Activated B cell treated with CpG ODN at 0.5 μM for 24 hours (primary cell): ENCODE measurements around the gene TK2. TPM values are rescaled to one million over a fixed set of nuclear protein-coding genes. Genes with fewer than 3 reads are reported as not detected.

ENCODE experiments used
- ATAC-seq: fragments of 200-7000 bp; cut with Tn5 transposase; one replicate; pipeline ENCODE4 v1.10.0; 2021; ENCODE audit warnings: low read depth, mild to moderate bottlenecking, moderate library complexity
- CTCF ChIA-PET: fragments of 350-600 bp; sonication (Branson Sonifier 250); formaldehyde crosslinking; loops from one replicate; lab custom pipeline; 2021; ENCODE audit warnings: antibody characterized with exemption; lab: Charles Lee
- POLR2A ChIA-PET: fragments of 350-600 bp; sonication (Branson Sonifier 250); formaldehyde crosslinking; loops from one replicate; lab custom pipeline; 2021; ENCODE audit warnings: antibody characterized with exemption; lab: Charles Lee
- DNase-seq: peaks from one replicate; pipeline ENCODE4 v3.0.0; 2022
- H3K27ac Mint-ChIP-seq: one replicate; pipeline ENCODE4 v1.8.0; 2020; ENCODE audit warnings: mixed read lengths
- H3K27me3 Mint-ChIP-seq: one replicate; pipeline ENCODE4 v1.8.0; 2021; ENCODE audit warnings: mixed read lengths
- H3K36me3 Mint-ChIP-seq: one replicate; pipeline ENCODE4 v1.8.0; 2021; ENCODE audit warnings: low read depth, mixed read lengths
- H3K4me1 Mint-ChIP-seq: one replicate; pipeline ENCODE4 v1.8.0; 2021; ENCODE audit warnings: mixed read lengths
- H3K4me3 Mint-ChIP-seq: one replicate; pipeline ENCODE4 v1.8.0; 2020; ENCODE audit warnings: mild to moderate bottlenecking, mixed read lengths
- H3K9me3 Mint-ChIP-seq: one replicate; pipeline ENCODE4 v1.8.0; 2020; ENCODE audit warnings: mixed read lengths
- CTCF ChIP-seq: fragments of 200-600 bp; IDR thresholded peaks from one replicate; pipeline ENCODE4 v1.8.0; 2022; ENCODE audit warnings: antibody characterized with exemption, mild to moderate bottlenecking
- intact Hi-C: fragments of 100-400 bp; cut with micrococcal nuclease; formaldehyde crosslinking; loops from one replicate; pipeline ENCODE4 v1.15.1; 2024
- total RNA-seq: library from RNA; stranded (reverse); gene quantifications from 2 replicates; pipeline ENCODE4 v1.2.3, GENCODE V29; 2022

TK2 gene
- total RNA-seq, 1 donor from 2014 or later = 4.8 TPM

GRCh38 chr16:66486199-66486772 lies 63.6 kb downstream of the TK2 start:
- Mint-ChIP-seq H3K4me1 (peaks cover 18% of the 10 kb centered on the region), H3K36me3 (no peaks in the 10 kb centered on the region), H3K27me3 (no peaks in the 10 kb centered on the region), H3K9me3 (no peaks in the 10 kb centered on the region), H3K27ac (no peak overlapping the region), H3K4me3 (no peak overlapping the region)
- ChIA-PET POLR2A (no interaction called here), CTCF (interaction anchor here (1.8 kb wide), 1 partner anchor 93 kb away, joined by 3 read pairs; no protein-coding TSS in a partner anchor)
- TF ChIP-seq CTCF = no peak
- ATAC-seq (no peak), DNase-seq (no peak)
- intact Hi-C loops = no loop called here

- ChIA-PET CTCF (interaction anchor here (1.4 to 1.8 kb wide), 2 partner anchors 67 to 93 kb away, joined by 3 read pairs; partner anchors contain the start of gene CKLF), POLR2A (no interaction called here)
- Mint-ChIP-seq H3K4me3 (no peak overlapping the region), H3K27ac (no peak overlapping the region), H3K36me3 (no peaks in the 10 kb centered on the region), H3K9me3 (no peaks in the 10 kb centered on the region), H3K27me3 (no peaks in the 10 kb centered on the region), H3K4me1 (peaks cover 14% of the 10 kb centered on the region)
- intact Hi-C loops = no loop called here
- ATAC-seq (no peak), DNase-seq (peak; percentile 2)
- no peak for TF ChIP-seq CTCF
These were observed 64.5 kb downstream of the TK2 start for GRCh38 chr16:66485376-66485775.

- Mint-ChIP-seq H3K27ac (no peak overlapping the region), H3K4me1 (peaks cover 14% of the 10 kb centered on the region), H3K27me3 (no peaks in the 10 kb centered on the region), H3K36me3 (no peaks in the 10 kb centered on the region), H3K9me3 (no peaks in the 10 kb centered on the region), H3K4me3 (no peak overlapping the region)
- ATAC-seq (no peak), DNase-seq (peak; percentile 12)
- intact Hi-C loops = no loop called here
- CTCF ChIA-PET = interaction anchor here (1.4 to 1.8 kb wide), 2 partner anchors 68 to 127 kb away, joined by 3 to 6 read pairs; partner anchors contain the start of gene CKLF
- POLR2A ChIA-PET = no interaction called here
- no peak for TF ChIP-seq CTCF
These were observed 65.3 kb downstream of the TK2 start for GRCh38 chr16:66484453-66485213.

- peak; percentile 69 for DNase-seq
- ChIA-PET POLR2A (no interaction called here), CTCF (interaction anchor here (1.0 to 2.1 kb wide), 7 partner anchors 41 to 127 kb away, joined by 3 to 11 read pairs (median 5); partner anchors contain the start of gene CKLF)
- intact Hi-C loops = loop anchor here (1.0 kb wide), 2 partner anchors 32 to 78 kb away; no protein-coding TSS in a partner anchor
- H3K36me3 Mint-ChIP-seq = no peaks in the 10 kb centered on the region
- peaks cover 15% of the 10 kb centered on the region for H3K4me1 Mint-ChIP-seq
- peak; percentile 66 for TF ChIP-seq CTCF
- ATAC-seq = peak; percentile 94
- H3K9me3 Mint-ChIP-seq = no peaks in the 10 kb centered on the region
- H3K27me3 Mint-ChIP-seq = no peaks in the 10 kb centered on the region
- H3K27ac Mint-ChIP-seq = no peak overlapping the region
- H3K4me3 Mint-ChIP-seq = no peak overlapping the region
These were observed 66.1 kb downstream of the TK2 start for GRCh38 chr16:66483689-66484452.
